ENCODE results near the gene NUDT4. TPM values are rescaled to one million over a fixed set of nuclear protein-coding genes. Genes with fewer than 3 reads are reported as not detected.

NUDT4 gene
- total RNA-seq, 6 experiments from 2014 or later: 46.4 to 62.6 (median 51.6) TPM

DNA sequence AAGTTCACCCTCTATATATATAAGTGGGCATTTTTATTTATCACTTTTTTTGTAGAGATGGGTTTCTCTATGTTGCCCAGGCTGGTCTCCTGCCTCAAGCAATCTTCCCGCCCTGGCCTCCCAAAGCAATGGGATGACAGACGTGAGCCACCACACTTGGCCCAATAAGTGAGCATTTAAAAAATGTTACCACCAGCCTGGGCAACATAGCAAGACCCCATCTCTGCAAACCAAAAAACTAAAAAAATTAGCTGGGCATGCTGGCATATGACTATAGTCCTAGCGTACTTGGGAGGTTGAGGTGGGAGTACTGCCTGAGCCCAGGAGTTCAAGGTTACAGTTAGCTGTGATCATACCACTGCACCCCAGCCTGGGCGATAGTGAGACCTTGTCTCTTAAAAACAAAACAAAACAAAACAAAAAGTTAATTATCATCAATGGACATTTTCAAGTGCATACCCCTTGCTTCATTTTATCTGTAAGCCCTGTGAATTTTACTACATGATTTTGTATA, 40.3 kb downstream of the NUDT4 start:
- no peak for DNase-seq
- Mint-ChIP-seq H3K27ac (no peak overlapping the region), H3K4me1 (ENCODE audit: low read depth) (peaks cover 80% of the 10 kb centered on the region), H3K4me3 (no peak overlapping the region), H3K27me3 (ENCODE audit: insufficient read depth) (peaks cover 2% of the 10 kb centered on the region; the same call in 1 of the 2 replicates), H3K9me3 (no peaks in the 10 kb centered on the region), H3K36me3 (ENCODE audit: low read depth) (peaks cover 13% of the 10 kb centered on the region)
- TF ChIP-seq, protein P1, sequence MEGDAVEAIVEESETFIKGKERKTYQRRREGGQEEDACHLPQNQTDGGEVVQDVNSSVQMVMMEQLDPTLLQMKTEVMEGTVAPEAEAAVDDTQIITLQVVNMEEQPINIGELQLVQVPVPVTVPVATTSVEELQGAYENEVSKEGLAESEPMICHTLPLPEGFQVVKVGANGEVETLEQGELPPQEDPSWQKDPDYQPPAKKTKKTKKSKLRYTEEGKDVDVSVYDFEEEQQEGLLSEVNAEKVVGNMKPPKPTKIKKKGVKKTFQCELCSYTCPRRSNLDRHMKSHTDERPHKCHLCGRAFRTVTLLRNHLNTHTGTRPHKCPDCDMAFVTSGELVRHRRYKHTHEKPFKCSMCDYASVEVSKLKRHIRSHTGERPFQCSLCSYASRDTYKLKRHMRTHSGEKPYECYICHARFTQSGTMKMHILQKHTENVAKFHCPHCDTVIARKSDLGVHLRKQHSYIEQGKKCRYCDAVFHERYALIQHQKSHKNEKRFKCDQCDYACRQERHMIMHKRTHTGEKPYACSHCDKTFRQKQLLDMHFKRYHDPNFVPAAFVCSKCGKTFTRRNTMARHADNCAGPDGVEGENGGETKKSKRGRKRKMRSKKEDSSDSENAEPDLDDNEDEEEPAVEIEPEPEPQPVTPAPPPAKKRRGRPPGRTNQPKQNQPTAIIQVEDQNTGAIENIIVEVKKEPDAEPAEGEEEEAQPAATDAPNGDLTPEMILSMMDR (IDR thresholded peaks at IDR 0.05): no peak

DNA sequence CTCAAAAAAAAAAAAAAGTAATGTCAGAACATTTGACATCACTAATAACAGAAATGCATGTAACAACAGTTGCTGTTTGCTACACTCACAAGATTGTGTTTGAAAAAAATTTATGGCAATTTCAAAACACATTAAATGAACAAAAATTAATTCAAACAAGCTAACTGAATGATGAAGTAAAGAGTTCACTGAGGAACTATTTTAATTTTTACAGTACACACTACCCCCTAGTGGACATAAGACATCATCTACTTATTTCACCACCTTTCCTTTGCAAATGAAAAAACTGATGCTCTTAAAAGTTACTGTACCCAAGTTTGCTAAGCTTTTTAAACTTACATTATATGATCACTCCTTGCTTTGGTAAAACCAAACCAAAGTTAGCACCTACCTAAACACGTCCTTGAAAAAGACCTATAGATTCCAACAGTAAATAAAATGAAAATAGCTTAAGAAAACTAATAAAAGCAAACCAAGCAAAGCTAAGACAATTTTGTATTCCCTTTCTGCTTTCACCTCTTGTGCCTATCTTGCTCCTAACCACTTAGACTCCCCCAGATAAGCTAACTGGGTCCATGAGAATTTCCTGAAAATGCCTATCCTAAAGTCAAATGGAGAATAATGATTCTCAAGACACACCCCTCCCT, 41.8 kb downstream of the NUDT4 start:
- peaks cover 2% of the 10 kb centered on the region for H3K36me3 Mint-ChIP-seq (ENCODE audit: low read depth)
- peaks cover 83% of the 10 kb centered on the region for H3K4me1 Mint-ChIP-seq (ENCODE audit: low read depth)
- H3K27ac Mint-ChIP-seq: peak overlapping the region; percentile 44
- no peaks in the 10 kb centered on the region for H3K9me3 Mint-ChIP-seq
- peaks cover 2% of the 10 kb centered on the region; the same call in 1 of the 2 replicates for H3K27me3 Mint-ChIP-seq (ENCODE audit: insufficient read depth)
- TF ChIP-seq, protein P1 (IDR thresholded peaks at IDR 0.05): peak; percentile 90
- peak; percentile 62 for DNase-seq
- no peak overlapping the region for H3K4me3 Mint-ChIP-seq

DNA sequence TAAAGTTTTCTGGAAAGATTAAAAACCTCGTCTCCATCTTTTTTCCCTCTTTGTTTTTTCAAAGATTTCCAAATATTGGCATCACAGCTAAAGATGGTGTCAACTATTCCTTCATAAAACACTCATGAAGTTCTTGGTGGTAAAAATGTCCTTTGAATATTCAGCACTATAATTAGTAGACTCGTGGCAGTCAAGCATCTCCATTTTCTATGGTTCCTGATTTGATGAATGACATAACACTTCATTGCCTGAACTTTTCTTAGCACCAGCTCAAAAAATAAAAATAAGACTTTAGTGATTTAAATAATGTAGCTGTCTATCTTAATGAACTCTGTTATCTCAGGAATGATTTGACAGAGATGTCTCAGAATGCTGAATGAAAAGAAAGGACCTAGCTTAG, 44.3 kb downstream of the NUDT4 start:
- DNase-seq: no peak
- Mint-ChIP-seq H3K4me1 (ENCODE audit: low read depth) (peaks cover 80% of the 10 kb centered on the region), H3K4me3 (no peak overlapping the region), H3K27ac (no peak overlapping the region), H3K36me3 (ENCODE audit: low read depth) (no peaks in the 10 kb centered on the region), H3K27me3 (ENCODE audit: insufficient read depth) (peaks cover 2% of the 10 kb centered on the region; the same call in 1 of the 2 replicates), H3K9me3 (no peaks in the 10 kb centered on the region)
- TF ChIP-seq, protein P1 (IDR thresholded peaks at IDR 0.05): no peak

DNA sequence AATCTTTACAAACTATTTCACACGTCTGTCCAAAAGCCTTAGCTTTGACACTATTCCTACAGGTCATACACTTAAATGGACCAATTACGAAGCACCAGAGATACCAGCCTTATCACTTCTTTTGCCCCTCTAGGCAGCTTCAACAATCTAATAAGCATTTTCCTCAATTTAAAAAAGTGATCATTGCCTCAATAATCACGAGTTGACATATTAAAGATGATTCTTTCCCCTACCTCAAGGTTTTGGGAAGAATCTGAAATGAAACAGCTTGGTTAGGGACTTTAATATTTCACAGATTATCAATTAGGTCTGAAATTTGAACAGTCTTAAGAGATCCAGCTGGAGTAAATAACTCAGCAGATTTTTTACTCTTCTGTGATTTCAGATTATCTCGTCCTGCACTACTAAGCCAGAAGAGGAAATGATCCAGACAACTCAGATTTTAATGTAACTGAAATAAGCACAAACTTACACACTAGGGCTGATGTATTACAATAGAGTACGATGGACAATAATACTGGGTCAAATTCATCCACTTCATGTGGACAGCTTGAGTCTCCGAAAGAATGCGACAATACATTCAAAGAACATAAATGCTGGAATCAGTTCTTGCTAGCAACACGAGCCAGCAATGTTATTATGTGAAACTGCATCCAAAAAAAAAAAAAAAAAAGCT, 48.1 kb downstream of the NUDT4 start:
- Mint-ChIP-seq H3K4me1 (ENCODE audit: low read depth) (peaks cover 90% of the 10 kb centered on the region), H3K27ac (peak overlapping the region; percentile 18; the same call in 1 of the 2 replicates)

DNA sequence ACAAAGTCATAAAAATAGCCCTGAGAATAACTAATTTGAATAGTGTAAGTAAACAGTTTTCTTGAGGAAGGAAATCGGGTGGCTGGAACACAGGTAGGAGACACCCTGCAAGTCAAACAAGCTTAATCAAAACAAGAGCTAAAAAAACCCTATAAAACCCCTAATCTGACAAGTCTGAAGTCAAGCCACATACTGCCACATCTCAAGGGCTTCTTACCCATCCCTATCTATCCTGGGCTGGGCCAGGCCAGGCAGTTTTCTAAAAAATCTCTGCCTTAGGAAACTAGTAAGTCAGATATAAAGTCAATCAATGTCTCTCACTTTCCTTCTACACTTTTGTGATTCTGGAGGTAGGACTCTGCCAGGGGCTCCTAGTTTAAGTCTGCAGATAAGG, 48.7 kb downstream of the NUDT4 start:
- Mint-ChIP-seq H3K4me1 (ENCODE audit: low read depth) (peaks cover 88% of the 10 kb centered on the region), H3K27ac (peak overlapping the region; percentile 18; the same call in 1 of the 2 replicates), H3K9me3 (no peaks in the 10 kb centered on the region), H3K4me3 (no peak overlapping the region), H3K27me3 (ENCODE audit: insufficient read depth) (no peaks in the 10 kb centered on the region), H3K36me3 (ENCODE audit: low read depth) (no peaks in the 10 kb centered on the region)
- no peak for DNase-seq
- TF ChIP-seq, protein P1 (IDR thresholded peaks at IDR 0.05): no peak

More for the DNA sequence above, 48.1 kb downstream of the NUDT4 start:
- Mint-ChIP-seq H3K4me3 (no peak overlapping the region), H3K9me3 (no peaks in the 10 kb centered on the region), H3K36me3 (ENCODE audit: low read depth) (no peaks in the 10 kb centered on the region), H3K27me3 (ENCODE audit: insufficient read depth) (no peaks in the 10 kb centered on the region)
- TF ChIP-seq, protein P1 (IDR thresholded peaks at IDR 0.05): no peak
- no peak for DNase-seq
